WTC11 (cell line): ENCODE results near the gene SH3BP4.

Experiments
- ELF4 ChIP-seq: sonication (generic); formaldehyde crosslinking; IDR thresholded peaks from 2 replicates; pipeline ENCODE4 v1.8.1; 2022; ENCODE audit warnings: low read depth, mild to moderate bottlenecking, moderate library complexity, missing genetic modification reagents
- ZNF317 ChIP-seq: sonication (generic); formaldehyde crosslinking; IDR thresholded peaks from 2 replicates; pipeline ENCODE4 v1.8.1; 2023; ENCODE audit warnings: low read depth, mild to moderate bottlenecking, moderate library complexity, missing genetic modification reagents, borderline replicate concordance
- TF ChIP-seq, protein P1 (sequence below): fragments of 200-600 bp; IDR thresholded peaks from 2 replicates; pipeline ENCODE4 v1.8.0; 2022; ENCODE audit warnings: antibody characterized with exemption

- TF ChIP-seq ELF4 (CRISPR knock-in tag): no peak
- TF ChIP-seq, protein P1, sequence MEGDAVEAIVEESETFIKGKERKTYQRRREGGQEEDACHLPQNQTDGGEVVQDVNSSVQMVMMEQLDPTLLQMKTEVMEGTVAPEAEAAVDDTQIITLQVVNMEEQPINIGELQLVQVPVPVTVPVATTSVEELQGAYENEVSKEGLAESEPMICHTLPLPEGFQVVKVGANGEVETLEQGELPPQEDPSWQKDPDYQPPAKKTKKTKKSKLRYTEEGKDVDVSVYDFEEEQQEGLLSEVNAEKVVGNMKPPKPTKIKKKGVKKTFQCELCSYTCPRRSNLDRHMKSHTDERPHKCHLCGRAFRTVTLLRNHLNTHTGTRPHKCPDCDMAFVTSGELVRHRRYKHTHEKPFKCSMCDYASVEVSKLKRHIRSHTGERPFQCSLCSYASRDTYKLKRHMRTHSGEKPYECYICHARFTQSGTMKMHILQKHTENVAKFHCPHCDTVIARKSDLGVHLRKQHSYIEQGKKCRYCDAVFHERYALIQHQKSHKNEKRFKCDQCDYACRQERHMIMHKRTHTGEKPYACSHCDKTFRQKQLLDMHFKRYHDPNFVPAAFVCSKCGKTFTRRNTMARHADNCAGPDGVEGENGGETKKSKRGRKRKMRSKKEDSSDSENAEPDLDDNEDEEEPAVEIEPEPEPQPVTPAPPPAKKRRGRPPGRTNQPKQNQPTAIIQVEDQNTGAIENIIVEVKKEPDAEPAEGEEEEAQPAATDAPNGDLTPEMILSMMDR: no peak
- TF ChIP-seq ZNF317 (CRISPR knock-in tag): no peak
Measured at GRCh38 chr2:235092433-235093223, 140.8 kb downstream of the SH3BP4 start.
